ENCODE measurements around the gene LRMDA.

The LRMDA gene

GRCh38 chr10:75466886-75467285 is 35.5 kb downstream of the LRMDA start:
- H3K4me1 Mint-ChIP-seq: peaks cover 55% of the 10 kb centered on the region
- DNase-seq: no peak
- peaks cover 20% of the 10 kb centered on the region for H3K27me3 Mint-ChIP-seq (ENCODE audit: low read depth, poor library complexity)
- TF ChIP-seq, protein P1, sequence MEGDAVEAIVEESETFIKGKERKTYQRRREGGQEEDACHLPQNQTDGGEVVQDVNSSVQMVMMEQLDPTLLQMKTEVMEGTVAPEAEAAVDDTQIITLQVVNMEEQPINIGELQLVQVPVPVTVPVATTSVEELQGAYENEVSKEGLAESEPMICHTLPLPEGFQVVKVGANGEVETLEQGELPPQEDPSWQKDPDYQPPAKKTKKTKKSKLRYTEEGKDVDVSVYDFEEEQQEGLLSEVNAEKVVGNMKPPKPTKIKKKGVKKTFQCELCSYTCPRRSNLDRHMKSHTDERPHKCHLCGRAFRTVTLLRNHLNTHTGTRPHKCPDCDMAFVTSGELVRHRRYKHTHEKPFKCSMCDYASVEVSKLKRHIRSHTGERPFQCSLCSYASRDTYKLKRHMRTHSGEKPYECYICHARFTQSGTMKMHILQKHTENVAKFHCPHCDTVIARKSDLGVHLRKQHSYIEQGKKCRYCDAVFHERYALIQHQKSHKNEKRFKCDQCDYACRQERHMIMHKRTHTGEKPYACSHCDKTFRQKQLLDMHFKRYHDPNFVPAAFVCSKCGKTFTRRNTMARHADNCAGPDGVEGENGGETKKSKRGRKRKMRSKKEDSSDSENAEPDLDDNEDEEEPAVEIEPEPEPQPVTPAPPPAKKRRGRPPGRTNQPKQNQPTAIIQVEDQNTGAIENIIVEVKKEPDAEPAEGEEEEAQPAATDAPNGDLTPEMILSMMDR (IDR thresholded peaks at IDR 0.05): no peak
- H3K9me3 Mint-ChIP-seq: no peaks in the 10 kb centered on the region
- H3K4me3 Mint-ChIP-seq: no peak overlapping the region
- H3K27ac Mint-ChIP-seq: peak overlapping the region; percentile 52
- H3K36me3 Mint-ChIP-seq (ENCODE audit: low read depth): no peaks in the 10 kb centered on the region

DNA sequence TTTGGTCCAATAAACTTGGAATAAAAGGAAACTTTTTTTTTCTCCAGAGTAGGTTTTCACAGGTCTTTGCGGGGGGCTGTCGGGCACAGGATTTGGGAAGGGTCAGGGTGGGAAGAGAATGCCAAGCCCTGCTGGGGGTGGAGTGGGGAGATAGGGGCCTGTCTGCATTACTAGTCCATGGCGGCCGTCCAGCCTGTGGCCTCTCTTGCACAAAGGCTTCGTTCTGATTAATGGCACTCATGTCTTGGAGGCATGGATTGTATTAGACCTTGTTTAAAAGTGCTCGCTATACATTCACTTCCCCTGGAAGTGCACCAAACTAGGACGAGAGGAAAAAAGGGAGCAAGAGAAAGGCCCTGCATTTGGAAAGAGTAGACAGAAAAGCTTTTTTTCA is 37.2 kb downstream of the LRMDA start:
- Mint-ChIP-seq H3K27ac (no peak overlapping the region), H3K27me3 (ENCODE audit: low read depth, poor library complexity) (peaks cover 20% of the 10 kb centered on the region)

GRCh38 chr10:75469006-75469616 is 37.7 kb downstream of the LRMDA start:
- peaks cover 49% of the 10 kb centered on the region for H3K4me1 Mint-ChIP-seq
- peaks cover 23% of the 10 kb centered on the region for H3K27me3 Mint-ChIP-seq (ENCODE audit: low read depth, poor library complexity)
- H3K36me3 Mint-ChIP-seq (ENCODE audit: low read depth): peaks cover 7% of the 10 kb centered on the region
- H3K9me3 Mint-ChIP-seq: peaks cover 17% of the 10 kb centered on the region
- TF ChIP-seq, protein P1 (IDR thresholded peaks at IDR 0.05): no peak
- DNase-seq: no peak
- H3K4me3 Mint-ChIP-seq: no peak overlapping the region
- no peak overlapping the region for H3K27ac Mint-ChIP-seq

More for the DNA sequence above, 37.2 kb downstream of the LRMDA start:
- H3K4me3 Mint-ChIP-seq: no peak overlapping the region
- peaks cover 12% of the 10 kb centered on the region for H3K9me3 Mint-ChIP-seq
- H3K4me1 Mint-ChIP-seq: peaks cover 51% of the 10 kb centered on the region
- H3K36me3 Mint-ChIP-seq (ENCODE audit: low read depth): peaks cover 7% of the 10 kb centered on the region
- no peak for DNase-seq
- TF ChIP-seq, protein P1 (IDR thresholded peaks at IDR 0.05): no peak

GRCh38 chr10:75470901-75471300 is 39.5 kb downstream of the LRMDA start:
- H3K27me3 Mint-ChIP-seq (ENCODE audit: low read depth, poor library complexity): peaks cover 25% of the 10 kb centered on the region
- peaks cover 24% of the 10 kb centered on the region for H3K9me3 Mint-ChIP-seq
- TF ChIP-seq, protein P1 (IDR thresholded peaks at IDR 0.05): no peak
- no peak overlapping the region for H3K4me3 Mint-ChIP-seq
- peaks cover 37% of the 10 kb centered on the region for H3K4me1 Mint-ChIP-seq
- H3K27ac Mint-ChIP-seq: no peak overlapping the region
- no peak for DNase-seq
- peaks cover 11% of the 10 kb centered on the region for H3K36me3 Mint-ChIP-seq (ENCODE audit: low read depth)

DNA sequence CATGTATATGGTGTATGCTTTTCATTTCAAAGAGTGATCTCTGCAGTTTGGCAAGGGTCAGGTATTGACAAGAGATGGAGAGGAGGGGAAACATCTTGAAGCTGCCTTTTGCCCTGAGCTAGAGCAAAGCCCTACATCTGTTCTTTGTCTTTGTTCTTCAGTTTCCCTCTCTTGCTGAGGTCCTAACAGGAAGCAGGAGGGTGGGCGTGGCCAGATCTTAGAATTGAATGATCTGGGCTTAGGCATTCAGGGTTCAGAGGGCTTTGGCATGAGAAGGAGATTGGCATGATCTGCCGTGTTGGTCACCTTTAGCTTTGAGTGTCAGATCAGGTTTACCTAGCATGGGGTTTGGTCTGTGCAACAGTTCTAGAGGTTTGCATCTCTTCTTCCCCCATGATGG is 41.3 kb downstream of the LRMDA start:
- DNase-seq: no peak
- Mint-ChIP-seq H3K9me3 (peaks cover 27% of the 10 kb centered on the region), H3K27me3 (ENCODE audit: low read depth, poor library complexity) (peaks cover 15% of the 10 kb centered on the region), H3K36me3 (ENCODE audit: low read depth) (peaks cover 16% of the 10 kb centered on the region), H3K27ac (no peak overlapping the region), H3K4me1 (peaks cover 43% of the 10 kb centered on the region), H3K4me3 (no peak overlapping the region)
- TF ChIP-seq, protein P1 (IDR thresholded peaks at IDR 0.05): no peak

- TF ChIP-seq, protein P1 (IDR thresholded peaks at IDR 0.05): no peak
- Mint-ChIP-seq H3K36me3 (ENCODE audit: low read depth) (peaks cover 16% of the 10 kb centered on the region), H3K4me1 (peaks cover 46% of the 10 kb centered on the region), H3K27me3 (ENCODE audit: low read depth, poor library complexity) (peaks cover 15% of the 10 kb centered on the region), H3K4me3 (no peak overlapping the region), H3K27ac (no peak overlapping the region), H3K9me3 (peaks cover 27% of the 10 kb centered on the region)
- no peak for DNase-seq
These were observed 42.7 kb downstream of the LRMDA start for GRCh38 chr10:75474106-75474505.

Data from nephron progenitor cell (in vitro differentiated cells).